Gastroesophageal sphincter (tissue), 4 donors: Measurements from ENCODE around the gene SSC5D. TPM values are rescaled to one million over a fixed set of nuclear protein-coding genes. Genes with fewer than 3 reads are reported as not detected.

Source experiments
- ATAC-seq: fragments of 150-250 bp; one replicate; pipeline ENCODE4 v1.9.1; 2016; ENCODE audit warnings: mild to moderate bottlenecking, moderate library complexity
- H3K27ac ChIP-seq, 4 donors: fragments of 200-600 bp; sonication (generic) in 3 of 4; 1 replicate in 3 of 4; 2 replicates in 1 of 4; pipeline ENCODE4 v1.5.1; 2016 to 2019
- H3K27me3 ChIP-seq: fragments of 200-600 bp; sonication (generic); one replicate; pipeline ENCODE4 v1.5.1; 2019
- H3K36me3 ChIP-seq, 2 donors: fragments of 200-600 bp; sonication (generic); one replicate each; pipeline ENCODE4 v1.5.1; 2019; ENCODE audit warnings: control low read depth in 1 of 2
- H3K4me1 ChIP-seq, 3 donors: fragments of 200-600 bp; sonication (generic); 1 replicate in 2 of 3; 2 replicates in 1 of 3; pipeline ENCODE4 v1.5.1; 2016 to 2019; ENCODE audit warnings: control low read depth in 2 of 3
- H3K4me3 ChIP-seq, 2 donors: fragments of 200-600 bp; sonication (generic); one replicate each; pipeline ENCODE4 v1.5.1; 2019; ENCODE audit warnings: mild to moderate bottlenecking in 1 of 2, moderate library complexity in 1 of 2
- H3K9me3 ChIP-seq, 3 donors: fragments of 200-600 bp; sonication (generic); one replicate each; pipeline ENCODE4 v1.5.1; 2017 to 2019; ENCODE audit warnings: control low read depth in 2 of 3
- EP300 ChIP-seq: sonication (generic); formaldehyde crosslinking; IDR thresholded peaks from one replicate; pipeline ENCODE4 v1.6.1; 2017; ENCODE audit warnings: antibody characterized with exemption, mild to moderate bottlenecking
- POLR2A ChIP-seq, 2 donors: fragments of 450-650 bp; IDR thresholded peaks; one replicate each; pipeline ENCODE4 v1.6.1; 2017; ENCODE audit warnings: antibody characterized with exemption in 2 of 2, mild to moderate bottlenecking in 2 of 2, moderate library complexity in 1 of 2
- POLR2AphosphoS5 ChIP-seq: sonication (generic); formaldehyde crosslinking; IDR thresholded peaks from one replicate; pipeline ENCODE4 v1.6.1; 2017; ENCODE audit warnings: antibody characterized with exemption
- WGBS, 2 donors: methylation state at CpG; one replicate each; pipeline ENCODE4 v1.1.5; 2018; ENCODE audit warnings: low coverage in 1 of 2; 5-methylcytosine and 5-hydroxymethylcytosine counted together
- total RNA-seq, 4 donors: library from RNA; depleted of rRNA; stranded (reverse); fragments of >200 nt; gene quantifications; one replicate each; pipeline ENCODE4 v1.1.0, GENCODE V29; 2016
- TF ChIP-seq, protein P1 (sequence below), 4 experiments: fragments of 200-600 bp in 2 of 4; fragments of 450-650 bp in 2 of 4; sonication (generic) in 1 of 4; IDR thresholded peaks; one replicate each; pipeline ENCODE4 v1.5.1; 2017 to 2019; ENCODE audit warnings: antibody characterized with exemption in 4 of 4, mild to moderate bottlenecking in 2 of 4, moderate library complexity in 2 of 4

Gene SSC5D
- total RNA-seq, 4 donors from 2014 or later, result 6.3 to 39.2 (median 23.5) TPM

DNA sequence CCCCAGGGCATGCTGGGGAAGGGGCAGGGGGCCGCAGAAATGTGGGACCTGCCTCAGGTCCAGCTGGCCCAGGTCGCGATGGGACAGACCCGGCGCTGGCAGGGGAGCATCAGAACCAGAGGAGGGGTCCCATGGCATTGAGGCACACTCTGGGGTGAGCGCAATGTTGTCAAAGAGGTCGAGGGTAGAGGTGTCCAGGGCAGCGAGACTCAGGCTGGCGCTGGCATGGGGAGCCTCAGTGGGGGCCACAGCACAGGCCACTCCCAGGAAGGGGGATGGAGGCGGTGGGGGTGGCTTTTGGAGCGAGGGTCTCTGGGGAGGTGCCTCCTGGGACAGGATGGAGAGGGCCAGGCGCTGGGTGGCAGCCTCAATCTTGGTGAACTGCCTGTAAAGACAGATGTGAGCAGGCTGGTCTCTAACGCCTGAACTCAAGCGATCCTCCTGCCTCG, 24.6 kb upstream of the SSC5D start:
- no peaks in the 10 kb centered on the region for H3K27me3 ChIP-seq
- no peak overlapping the region for H3K4me3 ChIP-seq
- no peaks in the 10 kb centered on the region for H3K36me3 ChIP-seq
- no peaks in the 10 kb centered on the region for H3K9me3 ChIP-seq
- peaks cover 0 to 53% (median 5%) of the 10 kb centered on the region in 3 donors for H3K4me1 ChIP-seq
- ATAC-seq, result no peak
- 58 to 100% methylated on average over 1 to 4 of the region's 15 CpGs for WGBS, 2 donors
- TF ChIP-seq, protein P1, sequence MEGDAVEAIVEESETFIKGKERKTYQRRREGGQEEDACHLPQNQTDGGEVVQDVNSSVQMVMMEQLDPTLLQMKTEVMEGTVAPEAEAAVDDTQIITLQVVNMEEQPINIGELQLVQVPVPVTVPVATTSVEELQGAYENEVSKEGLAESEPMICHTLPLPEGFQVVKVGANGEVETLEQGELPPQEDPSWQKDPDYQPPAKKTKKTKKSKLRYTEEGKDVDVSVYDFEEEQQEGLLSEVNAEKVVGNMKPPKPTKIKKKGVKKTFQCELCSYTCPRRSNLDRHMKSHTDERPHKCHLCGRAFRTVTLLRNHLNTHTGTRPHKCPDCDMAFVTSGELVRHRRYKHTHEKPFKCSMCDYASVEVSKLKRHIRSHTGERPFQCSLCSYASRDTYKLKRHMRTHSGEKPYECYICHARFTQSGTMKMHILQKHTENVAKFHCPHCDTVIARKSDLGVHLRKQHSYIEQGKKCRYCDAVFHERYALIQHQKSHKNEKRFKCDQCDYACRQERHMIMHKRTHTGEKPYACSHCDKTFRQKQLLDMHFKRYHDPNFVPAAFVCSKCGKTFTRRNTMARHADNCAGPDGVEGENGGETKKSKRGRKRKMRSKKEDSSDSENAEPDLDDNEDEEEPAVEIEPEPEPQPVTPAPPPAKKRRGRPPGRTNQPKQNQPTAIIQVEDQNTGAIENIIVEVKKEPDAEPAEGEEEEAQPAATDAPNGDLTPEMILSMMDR (IDR thresholded peaks at IDR 0.05), result no peak
- TF ChIP-seq POLR2AphosphoS5 (no peak), EP300 (no peak), POLR2A (IDR thresholded peaks at IDR 0.05) (no peak)
- H3K27ac ChIP-seq, result no peak overlapping the region

DNA sequence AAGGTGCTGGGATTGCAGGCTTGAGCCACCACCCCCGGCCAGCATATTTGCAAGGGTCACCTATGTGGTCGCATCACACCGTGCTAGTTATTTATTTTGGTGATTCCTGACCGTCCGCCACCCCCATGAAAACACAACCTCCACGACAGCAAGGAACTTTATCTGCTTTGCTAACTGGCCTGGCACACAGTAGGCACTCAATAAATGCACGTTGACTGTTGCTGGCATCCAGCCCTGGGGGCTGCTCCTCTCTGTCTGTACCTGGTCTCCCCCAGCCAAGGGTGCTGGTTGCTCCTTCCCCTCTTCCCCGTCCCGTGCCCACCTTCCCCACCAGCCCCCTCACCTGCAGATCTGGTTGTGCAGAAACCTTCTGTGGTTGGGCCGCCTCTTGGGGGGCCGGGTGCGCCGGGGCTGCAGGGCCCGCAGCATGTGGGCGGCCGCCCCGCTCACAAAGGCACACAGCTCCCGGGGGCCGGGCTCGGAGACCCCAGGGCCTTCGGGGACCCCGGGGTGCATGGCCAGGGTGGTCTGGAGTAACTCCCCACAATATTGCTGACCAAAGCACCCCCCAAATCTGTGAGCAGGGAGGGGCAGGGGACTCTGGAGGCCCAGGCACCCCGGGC, 24.1 kb upstream of the SSC5D start:
- no peak overlapping the region for H3K27ac ChIP-seq
- H3K9me3 ChIP-seq, result no peaks in the 10 kb centered on the region
- no peaks in the 10 kb centered on the region for H3K36me3 ChIP-seq
- WGBS, 2 donors, result 48 to 71% methylated on average over 7 of the region's 23 CpGs
- no peak for ATAC-seq
- peaks cover 0 to 47% (median 5%) of the 10 kb centered on the region in 3 donors for H3K4me1 ChIP-seq
- H3K4me3 ChIP-seq, result no peak overlapping the region
- TF ChIP-seq, protein P1 (IDR thresholded peaks at IDR 0.05), result no peak
- no peak for TF ChIP-seq POLR2A (IDR thresholded peaks at IDR 0.05)
- H3K27me3 ChIP-seq, result no peaks in the 10 kb centered on the region

DNA sequence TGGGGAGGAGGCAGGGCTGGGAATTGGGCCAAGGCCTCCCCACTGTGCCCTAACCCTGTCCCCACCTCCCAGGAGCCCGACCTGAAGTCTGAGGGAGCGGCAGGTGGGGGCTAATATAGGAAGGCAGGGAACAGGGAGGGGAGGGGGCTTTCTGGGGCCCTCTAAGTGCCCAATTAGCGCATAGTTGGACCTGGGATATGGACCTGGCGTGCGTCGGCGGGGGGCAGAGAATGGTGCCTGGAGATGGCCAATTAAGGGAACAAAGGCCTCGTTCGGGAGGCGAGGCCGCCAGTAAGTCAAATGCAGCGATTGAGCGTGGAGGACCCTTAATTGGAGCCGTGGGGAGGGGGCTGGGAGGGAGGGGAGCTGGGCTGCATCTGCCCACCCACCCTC, 23.6 kb upstream of the SSC5D start, which contains the start of gene C19orf85:
C19orf85 (minus strand) TSS at position 90 of the 393 bp plus-strand sequence. CDS start 197 bp downstream, outside the sequence.
- H3K4me1 ChIP-seq, result peaks cover 0 to 42% (median 5%) of the 10 kb centered on the region in 3 donors
- no peak for ATAC-seq
- no peak within 1 kb of the TSS for H3K4me3 ChIP-seq
- 60 to 73% methylated on average over 3 to 10 of the region's 14 CpGs for WGBS, 2 donors
- H3K27me3 ChIP-seq, result no peaks in the 10 kb centered on the region
- H3K36me3 ChIP-seq, result no peaks in the 10 kb centered on the region
- TF ChIP-seq POLR2AphosphoS5 (no peak), POLR2A (IDR thresholded peaks at IDR 0.05) (no peak), EP300 (no peak)
- TF ChIP-seq, protein P1 (IDR thresholded peaks at IDR 0.05), result no peak
- no peaks in the 10 kb centered on the region for H3K9me3 ChIP-seq
- H3K27ac ChIP-seq, result no peak within 1 kb of the TSS

DNA sequence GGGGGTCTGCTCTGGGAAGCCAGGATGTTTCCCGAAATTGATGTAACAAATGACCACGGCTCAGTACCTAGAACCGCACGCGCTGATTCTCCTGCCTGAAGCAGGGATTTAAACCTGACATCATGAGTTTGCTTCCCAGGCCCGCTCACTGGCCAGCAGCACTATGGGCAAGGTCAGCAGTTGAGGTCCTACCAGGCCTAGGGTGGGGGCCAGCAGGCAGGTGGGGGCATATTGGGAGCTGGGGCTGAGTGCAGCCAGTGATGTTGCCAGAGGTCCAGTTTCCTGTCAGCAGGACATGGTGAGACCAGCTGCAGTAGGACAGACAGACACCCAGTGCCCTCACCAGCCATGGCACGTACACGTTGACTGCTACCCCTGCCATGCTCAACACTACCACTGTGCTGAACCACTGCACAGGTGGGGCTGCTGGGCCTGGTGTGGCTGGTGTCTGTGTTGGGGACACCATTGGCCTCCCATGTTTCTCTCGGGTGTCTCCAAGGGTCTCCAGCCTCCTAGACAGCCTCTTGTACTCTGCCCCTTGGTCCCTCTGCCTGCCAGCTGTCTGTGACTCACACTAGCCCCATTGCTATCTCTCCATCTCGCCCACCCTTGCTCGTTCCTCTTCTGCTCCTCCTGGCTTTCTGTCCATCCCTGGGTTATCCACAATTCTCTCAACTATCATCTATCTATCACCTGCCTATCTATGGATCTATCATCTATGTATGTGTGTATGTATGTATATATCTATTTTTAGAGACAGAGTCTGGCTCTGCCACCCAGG, 22.6 kb upstream of the SSC5D start:
- Histone ChIP-seq H3K27me3 (no peaks in the 10 kb centered on the region), H3K36me3 (no peaks in the 10 kb centered on the region), H3K27ac (no peak overlapping the region), H3K4me1 (peaks cover 0 to 32% (median 2%) of the 10 kb centered on the region in 3 donors), H3K9me3 (no peaks in the 10 kb centered on the region), H3K4me3 (no peak overlapping the region)
- no peak for ATAC-seq
- WGBS, 2 donors, result 67 to 74% methylated on average over 3 to 7 of the region's 11 CpGs
- no peak for TF ChIP-seq POLR2A (IDR thresholded peaks at IDR 0.05)
- TF ChIP-seq EP300, result no peak
- TF ChIP-seq, protein P1 (IDR thresholded peaks at IDR 0.05), result no peak
- TF ChIP-seq POLR2AphosphoS5, result no peak

DNA sequence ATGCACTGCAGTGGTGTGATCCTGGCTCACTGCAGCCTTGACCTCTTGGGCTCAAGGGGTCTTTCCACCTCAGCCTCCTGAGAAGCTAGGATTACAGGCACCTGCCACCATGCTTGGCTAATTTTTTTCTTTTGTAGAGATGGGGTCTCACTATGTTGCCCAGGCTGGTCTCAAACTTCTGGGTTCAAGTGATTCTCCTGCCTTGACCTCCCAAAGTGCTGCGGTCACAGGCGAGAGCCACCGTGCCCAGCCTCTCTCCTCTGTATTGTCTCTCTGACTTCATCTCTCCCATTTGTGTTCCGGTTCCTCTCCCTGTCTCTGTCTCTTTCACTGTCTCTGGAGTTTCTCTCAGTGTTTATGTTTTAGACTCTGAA, 22.0 kb upstream of the SSC5D start:
- no peaks in the 10 kb centered on the region for H3K9me3 ChIP-seq
- no peak overlapping the region for H3K27ac ChIP-seq
- H3K4me1 ChIP-seq, result peaks cover 0 to 27% (median 0%) of the 10 kb centered on the region in 3 donors
- TF ChIP-seq POLR2AphosphoS5 (no peak), POLR2A (IDR thresholded peaks at IDR 0.05) (no peak), EP300 (no peak)
- TF ChIP-seq, protein P1 (IDR thresholded peaks at IDR 0.05), result no peak
- no peak overlapping the region for H3K4me3 ChIP-seq
- ATAC-seq, result no peak
- 86 to 93% methylated on average over 4 of the region's 4 CpGs for WGBS, 2 donors
- H3K27me3 ChIP-seq, result no peaks in the 10 kb centered on the region
- no peaks in the 10 kb centered on the region for H3K36me3 ChIP-seq
